Endothelial cell of umbilical vein (primary cell): ENCODE measurements around the gene LENEP. TPM values are rescaled to one million over a fixed set of nuclear protein-coding genes. Genes with fewer than 3 reads are reported as not detected.
"Not testable (repeated sequence)": the region's sequence is repeated elsewhere in the genome, so short reads cannot be mapped to it uniquely, and the experiment has no call there.

Experiments used
- BruUV-seq: library from RNA; stranded (reverse); fragments of 400-500 nt; replicated peaks from 2 replicates; lab custom pipeline; 2021; lab: Mats Ljungman, UMichigan
- CTCF ChIA-PET: fragments of 300-600, 350-600 bp; sonication (Branson Sonifier 250); formaldehyde crosslinking; loops from one replicate; lab custom pipeline; 2021; ENCODE audit warnings: antibody characterized with exemption, inconsistent platforms; lab: Charles Lee
- POLR2A ChIA-PET: fragments of 300-600, 350-600 bp; sonication (Branson Sonifier 250); formaldehyde crosslinking; loops from one replicate; lab custom pipeline; 2021; ENCODE audit warnings: antibody characterized with exemption, inconsistent platforms; lab: Charles Lee
- DNase-seq: peaks from one replicate; pipeline ENCODE4 v3.0.0-alpha.2; 2011; ENCODE audit warnings: low read depth, low spot score
- FAIRE-seq: peaks from 2 replicates; lab custom pipeline; 2011; peaks lifted over from hg19 to GRCh38; lab: Jason Lieb, UNC
- H2AFZ ChIP-seq: 2 replicates; pipeline ENCODE4 v1.6.0; 2012; ENCODE audit warnings: low read depth, low read length, control low read depth, inconsistent platforms
- H3K27ac ChIP-seq: 2 replicates; pipeline ENCODE4 v1.5.1; 2011; ENCODE audit warnings: low read depth, mild to moderate bottlenecking, control low read depth, low read length, moderate library complexity; ENCODE audit not compliant: insufficient read depth
- H3K27me3 ChIP-seq, 2 experiments: 2 replicates each; pipeline versions ENCODE4 v1.6.0 to v1.6.1; 2011; ENCODE audit warnings: low read length in 2 of 2, mixed read lengths in 1 of 2; ENCODE audit not compliant: control insufficient read depth in 2 of 2, insufficient read depth in 2 of 2
- H3K36me3 ChIP-seq, 2 experiments: 2 replicates in 1 of 2; 3 replicates in 1 of 2; pipeline ENCODE4 v1.5.1; 2011; ENCODE audit warnings: low read length in 2 of 2, mild to moderate bottlenecking in 1 of 2, moderate library complexity in 1 of 2; ENCODE audit not compliant: control insufficient read depth in 2 of 2, insufficient read depth in 2 of 2; ENCODE audit errors: extremely low read depth in 1 of 2
- H3K4me1 ChIP-seq: 3 replicates; pipeline ENCODE4 v1.5.1; 2011; ENCODE audit warnings: mild to moderate bottlenecking, low read length; ENCODE audit not compliant: control insufficient read depth, insufficient read depth; ENCODE audit errors: extremely low read depth
- H3K4me2 ChIP-seq: 2 replicates; pipeline ENCODE4 v1.6.1; 2011; ENCODE audit warnings: low read length, control low read depth, mixed read lengths; ENCODE audit not compliant: insufficient read depth
- H3K4me3 ChIP-seq, 3 experiments: fragments of 200-600 bp in 1 of 3; sonication (generic), shearing (Covaris generic) in 1 of 3; replicated peaks in 1 of 3; 2 replicates each; pipeline ENCODE4 v1.5.1; 2011 to 2016; ENCODE audit warnings: control low read depth in 3 of 3, low read length in 3 of 3, mild to moderate bottlenecking in 2 of 3, inconsistent platforms in 1 of 3, low read depth in 1 of 3, moderate library complexity in 1 of 3; ENCODE audit not compliant: insufficient read depth in 1 of 3
- H3K79me2 ChIP-seq: 2 replicates; pipeline ENCODE4 v1.6.0; 2012; ENCODE audit warnings: low read length, inconsistent platforms; ENCODE audit not compliant: control insufficient read depth, insufficient read depth
- H3K9ac ChIP-seq: replicated peaks from 2 replicates; pipeline ENCODE3; 2011; ENCODE audit warnings: low read length, control low read depth; ENCODE audit not compliant: insufficient read depth; ENCODE audit errors: extremely low read depth
- H3K9me1 ChIP-seq: replicated peaks from 3 replicates; pipeline ENCODE4 v1.6.0; 2011; ENCODE audit warnings: mild to moderate bottlenecking, low read length; ENCODE audit not compliant: control insufficient read depth, insufficient read depth; ENCODE audit errors: extremely low read depth
- H3K9me3 ChIP-seq: replicated peaks from 2 replicates; pipeline ENCODE4 v1.5.1; 2012; ENCODE audit warnings: low read length, inconsistent platforms; ENCODE audit not compliant: control insufficient read depth, insufficient read depth
- H4K20me1 ChIP-seq: replicated peaks from 2 replicates; pipeline ENCODE3; 2011; ENCODE audit warnings: mild to moderate bottlenecking, low read length; ENCODE audit not compliant: control insufficient read depth, insufficient read depth; ENCODE audit errors: extremely low read depth
- CTCF ChIP-seq, 2 donors: IDR thresholded peaks; 1 replicate in 1 of 2; 2 replicates in 1 of 2; pipeline ENCODE4 v1.5.1; 2011; ENCODE audit warnings: low read length in 2 of 2, mild to moderate bottlenecking in 2 of 2, moderate library complexity in 2 of 2, control low read depth in 1 of 2, inconsistent platforms in 1 of 2, low read depth in 1 of 2; ENCODE audit not compliant: insufficient read depth in 1 of 2; ENCODE audit errors: extremely low read depth in 1 of 2
- EZH2 ChIP-seq: IDR thresholded peaks from 2 replicates; pipeline ENCODE4 v1.6.1; 2012; ENCODE audit warnings: borderline replicate concordance, low read depth, mild to moderate bottlenecking, moderate library complexity, low read length, inconsistent platforms; ENCODE audit not compliant: severe bottlenecking
- FOS ChIP-seq: IDR thresholded peaks from 2 replicates; pipeline ENCODE4 v1.6.1; 2011; ENCODE audit warnings: mild to moderate bottlenecking, low read length, moderate library complexity, borderline replicate concordance; ENCODE audit not compliant: insufficient read depth
- GATA2 ChIP-seq: IDR thresholded peaks from 2 replicates; pipeline ENCODE4 v1.7.0; 2011; ENCODE audit warnings: low read depth, mild to moderate bottlenecking, moderate library complexity, mixed read lengths, low read length; ENCODE audit not compliant: insufficient read length, insufficient read depth
- JUN ChIP-seq: IDR thresholded peaks from 2 replicates; pipeline ENCODE4 v1.6.1; 2011; ENCODE audit warnings: borderline replicate concordance, low read depth; ENCODE audit not compliant: insufficient read length, insufficient read depth
- MYC ChIP-seq: IDR thresholded peaks from one replicate; pipeline ENCODE4 v1.6.1; 2011; ENCODE audit warnings: mild to moderate bottlenecking, low read depth, low read length
- POLR2A ChIP-seq: IDR thresholded peaks from 2 replicates; pipeline ENCODE4 v1.6.1; 2012; ENCODE audit warnings: low read depth, mild to moderate bottlenecking, control low read depth, low read length
- POLR2AphosphoS5 ChIP-seq: IDR thresholded peaks from 2 replicates; pipeline ENCODE4 v1.6.1; 2012; ENCODE audit warnings: low read depth, mild to moderate bottlenecking, control low read depth, low read length, moderate library complexity; ENCODE audit not compliant: insufficient read depth
- dilution Hi-C: fragments of 300-500 bp; cut with MboI; formaldehyde crosslinking; loops from one replicate; pipeline ENCODE4 v1.15.0; 2019; ENCODE audit warnings: low sequenced_read_pairs; ENCODE audit not compliant: extremely low pct_ligation_motif_present
- intact Hi-C: fragments of 100-400 bp; cut with micrococcal nuclease; formaldehyde crosslinking; loops from one replicate; pipeline ENCODE4 v1.10.0; 2022
- polyA plus RNA-seq, 4 experiments: library from polyadenylated mRNA; depleted of rRNA in 3 of 4; stranded (reverse) in 3 of 4; unstranded in 1 of 4; fragments of >200 nt; gene quantifications; 2 replicates each; pipeline versions ENCODE4 v1.2.1 to v1.2.3, GENCODE V29; 2011 to 2012; ENCODE audit warnings: missing spikeins in 1 of 4
- total RNA-seq: library from RNA; stranded (reverse); gene quantifications from 2 replicates; pipeline ENCODE4 v1.2.3, GENCODE V29; 2021
- TF ChIP-seq, protein P1 (sequence below): IDR thresholded peaks from 2 replicates; pipeline ENCODE4 v1.6.1; 2011; ENCODE audit not compliant: insufficient read depth, insufficient read length

The LENEP gene
- total and polyA plus RNA-seq, 2 donors (not counting 3 experiments of a cell fraction or from before 2014, with no cell fraction given) = 0.64 TPM; not detected in 1

DNA sequence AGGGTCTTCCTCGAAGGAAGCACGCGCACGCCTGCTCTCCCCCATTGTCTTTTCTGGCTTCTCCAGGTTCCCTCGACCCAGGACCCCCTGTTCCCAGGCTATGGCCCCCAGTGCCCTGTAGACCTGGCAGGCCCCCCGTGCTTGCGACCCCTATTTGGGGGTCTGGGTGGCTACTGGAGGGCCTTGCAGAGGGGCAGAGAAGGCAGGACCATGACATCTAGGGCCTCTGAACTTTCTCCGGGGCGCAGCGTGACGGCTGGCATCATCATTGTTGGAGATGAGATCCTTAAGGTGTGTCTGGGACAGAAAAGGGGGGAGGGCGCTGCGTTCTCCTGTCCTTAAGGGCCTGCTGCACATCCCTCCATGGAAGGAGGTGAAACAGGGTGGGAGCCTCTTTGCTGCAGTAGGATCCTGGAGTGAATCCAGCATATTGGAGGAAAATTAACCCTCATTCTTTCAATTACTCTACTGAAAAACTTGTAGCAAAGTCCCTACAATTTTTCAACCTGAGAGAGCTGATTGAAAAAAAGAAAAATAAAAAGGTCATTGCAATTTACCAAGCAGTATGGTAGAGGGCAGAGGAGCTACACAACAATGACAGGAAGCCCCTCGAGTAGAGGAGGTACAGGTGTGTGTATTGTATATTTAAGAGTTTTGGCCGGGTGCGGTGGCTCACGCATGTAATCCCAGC lies 9.5 kb upstream of the LENEP start:
- FAIRE-seq (no peak), DNase-seq (no peak)
- peak overlapping the region; percentile 88 for H3K4me2 ChIP-seq
- peak overlapping the region; percentile 79 for H3K9ac ChIP-seq
- CTCF ChIA-PET = interaction anchor here (0.6 to 1.8 kb wide), 15 partner anchors 9 to 87 kb away, joined by 3 to 8 read pairs (median 4); partner anchors contain the start of genes ADAM15, CKS1B, EFNA4 and LENEP
- peak overlapping the region; percentile 67 to 98 (median 92) for H3K4me3 ChIP-seq
- peaks cover 3 to 13% of the 10 kb centered on the region in 2 experiments for H3K36me3 ChIP-seq
- TF ChIP-seq EZH2 = no peak
- no peak for TF ChIP-seq POLR2A
- TF ChIP-seq POLR2AphosphoS5 = no peak
- no peak for TF ChIP-seq MYC
- TF ChIP-seq CTCF (IDR thresholded peaks at IDR 0.05; ENCODE audit: extremely low read depth in 1 of 2, insufficient read depth in 1 of 2, low read depth in 1 of 2, low read length in 2 of 2) = no peak
- TF ChIP-seq, protein P1, sequence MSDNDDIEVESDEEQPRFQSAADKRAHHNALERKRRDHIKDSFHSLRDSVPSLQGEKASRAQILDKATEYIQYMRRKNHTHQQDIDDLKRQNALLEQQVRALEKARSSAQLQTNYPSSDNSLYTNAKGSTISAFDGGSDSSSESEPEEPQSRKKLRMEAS = no peak
- TF ChIP-seq GATA2 = no peak
- no peak for TF ChIP-seq FOS
- no peak for TF ChIP-seq JUN
- BruUV-seq = no TSS peak
- intact Hi-C loops = loop anchor here (1.0 kb wide), 2 partner anchors 10 to 22 kb away; partner anchors contain the start of gene CKS1B
- dilution Hi-C loops = no loop called here
- H3K4me1 ChIP-seq = peaks cover 11% of the 10 kb centered on the region
- H3K27me3 ChIP-seq = no peaks in the 10 kb centered on the region
- no peaks in the 10 kb centered on the region for H3K9me3 ChIP-seq
- peak overlapping the region; percentile 39 for H3K27ac ChIP-seq
- no peaks in the 10 kb centered on the region for H3K9me1 ChIP-seq
- H4K20me1 ChIP-seq = no peaks in the 10 kb centered on the region
- H3K79me2 ChIP-seq = peaks cover 23% of the 10 kb centered on the region
- POLR2A ChIA-PET = interaction anchor here (0.7 to 1.4 kb wide), 2 partner anchors 10 kb away, joined by 4 read pairs; partner anchors contain the start of gene LENEP
- peak overlapping the region; percentile 56 for H2AFZ ChIP-seq

DNA sequence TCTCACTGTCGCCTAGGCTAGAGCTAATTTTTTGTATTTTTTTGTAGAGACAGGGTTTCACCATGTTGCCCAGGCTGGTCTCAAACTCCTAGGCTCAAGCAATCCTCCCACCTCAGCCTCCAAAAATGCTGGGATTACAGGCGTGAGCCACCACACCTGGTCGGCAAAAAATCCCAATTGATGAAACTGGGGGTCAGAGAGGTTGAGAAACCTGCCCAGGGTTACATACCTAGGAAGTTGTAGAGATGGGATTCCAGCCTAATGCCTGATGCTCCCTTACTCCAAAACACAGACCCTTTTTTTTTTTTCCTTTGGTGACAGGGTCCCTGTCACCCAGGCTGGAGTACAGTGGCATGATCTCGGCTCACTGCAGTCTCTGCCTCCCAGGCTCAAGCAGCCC lies 6.7 kb upstream of the LENEP start:
- H3K27me3 ChIP-seq, H3K4me3 ChIP-seq, H2AFZ ChIP-seq, H4K20me1 ChIP-seq, dilution Hi-C loops, FAIRE-seq, H3K4me2 ChIP-seq, H3K27ac ChIP-seq, H3K9me1 ChIP-seq, H3K9ac ChIP-seq, POLR2A ChIA-PET, DNase-seq, BruUV-seq, intact Hi-C loops, H3K9me3 ChIP-seq: not testable (repeated sequence)
- H3K79me2 ChIP-seq = peaks cover 18% of the 10 kb centered on the region
- CTCF ChIA-PET = interaction anchor here (1.2 to 2.3 kb wide), 3 partner anchors 12 to 31 kb away, joined by 3 to 10 read pairs (median 6); partner anchors contain the start of gene SHC1
- peaks cover 11% of the 10 kb centered on the region for H3K4me1 ChIP-seq
- peaks cover 3 to 24% of the 10 kb centered on the region in 2 experiments for H3K36me3 ChIP-seq
